AG09319 (cell line): ENCODE data around the gene RGS19.

Source experiments
- DNase-seq: peaks from one replicate; pipeline ENCODE4 v3.0.0-alpha.2; 2010; ENCODE audit warnings: low read depth; ENCODE audit errors: extremely low read depth
- CTCF ChIP-seq: IDR thresholded peaks from 2 replicates; pipeline ENCODE4 v1.5.1; 2011; ENCODE audit warnings: low read depth, mild to moderate bottlenecking, inconsistent platforms, low read length, moderate library complexity

The RGS19 gene

DNA sequence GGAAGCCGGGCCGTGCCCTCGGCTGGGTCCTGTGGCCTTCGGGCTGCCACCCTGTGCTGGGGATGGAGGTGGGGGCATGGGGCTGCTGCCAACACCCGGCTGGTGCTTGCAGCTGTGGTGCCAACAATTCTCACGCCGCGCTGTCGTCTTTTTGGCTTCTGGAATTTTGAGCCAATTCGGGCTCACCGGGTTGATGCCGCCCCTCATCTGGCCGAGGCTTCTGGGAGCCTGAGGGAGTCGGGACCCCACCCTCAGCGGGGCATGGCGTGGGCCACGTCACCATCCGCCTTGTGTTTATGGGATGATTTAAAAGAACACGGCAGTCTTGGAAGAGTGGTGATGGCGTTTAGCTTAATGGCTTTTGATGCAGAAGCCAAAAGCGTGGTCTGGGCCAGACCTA, 36.7 kb upstream of the RGS19 start:
- TF ChIP-seq CTCF = no peak
- no peak for DNase-seq

DNA sequence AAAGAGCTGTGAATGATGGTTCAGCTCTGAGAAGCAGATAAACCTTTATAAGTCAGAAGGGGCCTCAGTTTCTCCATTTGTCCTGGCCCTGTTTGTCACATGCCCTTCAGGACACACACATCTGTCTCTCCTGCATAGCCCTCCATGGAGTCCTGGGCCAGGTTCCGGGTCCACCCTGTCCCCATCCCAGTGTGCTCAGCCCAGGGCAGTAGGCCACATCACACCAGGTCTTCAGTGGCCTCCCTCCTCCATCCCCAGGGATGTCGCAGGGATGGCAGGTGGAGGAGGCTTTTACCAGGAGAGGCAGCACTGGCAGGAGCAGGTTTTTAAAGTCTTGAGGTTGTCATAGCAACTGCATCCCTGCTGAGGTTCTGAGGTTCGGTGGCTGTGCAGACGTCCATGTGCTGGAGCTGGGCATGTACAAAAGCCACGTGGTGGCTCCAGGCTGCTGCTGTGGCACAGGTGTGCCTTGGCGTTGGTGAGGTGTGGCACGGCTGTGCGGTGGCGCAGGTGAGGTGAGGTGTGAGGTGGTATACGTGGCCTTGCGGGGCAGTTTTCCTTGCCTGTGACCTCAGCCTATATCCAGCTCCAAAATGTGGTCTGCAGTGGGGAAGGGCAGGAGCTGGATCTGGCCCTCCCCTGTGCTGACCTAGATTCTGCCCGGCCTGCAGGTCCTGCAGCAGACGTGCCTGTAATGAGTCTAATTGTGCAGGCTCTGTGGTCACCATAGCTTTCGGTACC, 36.0 kb upstream of the RGS19 start:
- no peak for TF ChIP-seq CTCF
- no peak for DNase-seq

- DNase-seq = no peak
- no peak for TF ChIP-seq CTCF
Observed at GRCh38 chr20:64114356-64114971, 35.1 kb upstream of the RGS19 start.

GRCh38 chr20:64113796-64114355, 34.6 kb upstream of the RGS19 start:
- DNase-seq = no peak
- TF ChIP-seq CTCF = no peak

GRCh38 chr20:64113444-64113775, 34.1 kb upstream of the RGS19 start:
- no peak for TF ChIP-seq CTCF
- DNase-seq = no peak

DNA sequence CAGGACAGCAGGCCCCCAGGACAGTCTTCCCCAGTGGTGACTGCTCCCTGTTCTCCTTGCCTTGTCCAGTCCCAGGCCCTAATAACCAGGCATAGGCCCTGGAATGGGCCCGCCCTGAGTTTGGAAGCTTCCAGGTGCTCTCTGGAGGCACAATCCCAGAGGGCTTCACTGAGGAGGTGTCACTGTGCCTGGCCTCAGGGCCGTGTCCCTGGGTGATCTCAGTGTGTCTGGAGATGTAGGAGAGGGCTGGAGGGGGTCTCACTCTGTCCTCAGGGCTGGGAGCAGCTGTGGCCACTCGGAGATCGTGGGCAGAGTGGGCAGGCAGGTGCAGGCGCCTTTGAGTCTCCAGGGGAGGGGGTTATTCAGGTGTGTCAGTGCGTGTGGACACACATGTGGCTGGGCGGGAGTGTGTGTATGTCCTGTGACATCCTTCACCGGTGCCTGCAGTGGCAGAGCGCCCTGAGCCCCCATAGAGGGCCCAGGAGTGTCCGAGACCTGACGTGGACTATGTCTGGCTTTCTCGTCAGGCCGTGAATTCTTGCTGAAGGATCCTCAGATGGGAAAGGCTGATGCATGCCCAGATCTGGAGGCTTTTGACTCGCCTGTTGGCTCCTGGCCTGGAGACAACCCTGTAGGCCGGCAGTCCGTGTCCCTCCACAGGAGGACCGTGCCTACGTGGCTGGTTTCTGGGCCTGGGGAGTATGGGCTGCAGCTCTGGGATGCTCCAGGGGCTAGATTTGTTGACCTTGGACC, 33.5 kb upstream of the RGS19 start:
- no peak for TF ChIP-seq CTCF
- DNase-seq = no peak
